ENCODE measurements around the gene THNSL1.

GRCh38 chr10:25038325-25038724 lies 21.9 kb downstream of the THNSL1 start:
- no peak for TF ChIP-seq CEBPB (IDR thresholded peaks at IDR 0.05)
- no peak for TF ChIP-seq TAF1 (IDR thresholded peaks at IDR 0.05; ENCODE audit: low read depth)
- TF ChIP-seq EGR1 (IDR thresholded peaks at IDR 0.05): no peak
- no peak for TF ChIP-seq YY1 (IDR thresholded peaks at IDR 0.05; ENCODE audit: low read depth)
